Gastrocnemius medialis (tissue), 4 donors: Measurements from ENCODE around the gene NMBR. TPM values are rescaled to one million over a fixed set of nuclear protein-coding genes. Genes with fewer than 3 reads are reported as not detected.
"Not testable (repeated sequence)": the region's sequence is repeated elsewhere in the genome, so short reads cannot be mapped to it uniquely, and the experiment has no call there.

ENCODE experiments used
- ATAC-seq, 2 donors: fragments of 150-250 bp; one replicate each; pipeline ENCODE4 v1.9.1; 2016
- DNase-seq, 2 donors: peaks; one replicate each; pipeline ENCODE4 v3.0.0-alpha.2; 2019
- H3K27ac ChIP-seq, 4 donors: fragments of 200-600 bp; sonication (generic); 1 replicate in 1 of 4; 2 replicates in 3 of 4; pipeline ENCODE4 v1.5.1; 2016 to 2018; ENCODE audit warnings: mild to moderate bottlenecking in 2 of 4, moderate library complexity in 1 of 4
- H3K27me3 ChIP-seq, 3 donors: fragments of 200-600 bp; sonication (generic) in 2 of 3; 1 replicate in 1 of 3; 2 replicates in 2 of 3; pipeline versions ENCODE4 v1.5.1 to v1.6.0; 2016 to 2019; ENCODE audit warnings: mild to moderate bottlenecking in 1 of 3, moderate library complexity in 1 of 3
- H3K36me3 ChIP-seq, 2 donors: fragments of 200-600 bp; sonication (generic) in 1 of 2; one replicate each; pipeline ENCODE4 v1.5.1; 2017 to 2018
- H3K4me1 ChIP-seq, 2 donors: fragments of 200-600 bp; sonication (generic) in 1 of 2; one replicate each; pipeline ENCODE4 v1.5.1; 2016 to 2017; ENCODE audit warnings: mild to moderate bottlenecking in 2 of 2
- H3K4me3 ChIP-seq, 4 donors: fragments of 200-600 bp; sonication (generic) in 3 of 4; 1 replicate in 1 of 4; 2 replicates in 3 of 4; pipeline ENCODE4 v1.5.1; 2016 to 2019; ENCODE audit warnings: mild to moderate bottlenecking in 2 of 4
- H3K9me3 ChIP-seq, 3 donors: fragments of 200-600 bp; sonication (generic) in 2 of 3; 1 replicate in 1 of 3; 2 replicates in 2 of 3; pipeline ENCODE4 v1.5.1; 2016 to 2019
- POLR2A ChIP-seq, 2 donors: fragments of 450-650 bp; IDR thresholded peaks; one replicate each; pipeline ENCODE4 v1.6.1; 2017; ENCODE audit warnings: antibody characterized with exemption in 2 of 2, mild to moderate bottlenecking in 2 of 2, moderate library complexity in 2 of 2
- in situ Hi-C, 4 donors: fragments of 200-750 bp; cut with MboI; loops; one replicate each; pipeline versions ENCODE4 v1.15.0 to v1.8.0; 2017; ENCODE audit warnings: low sequenced_read_pairs in 4 of 4
- intact Hi-C: fragments of 100-400 bp; cut with DNase I; formaldehyde crosslinking; loops from one replicate; pipeline ENCODE4 v1.15.1; 2023; ENCODE audit warnings: low total_unique reads
- total RNA-seq, 4 donors: library from RNA; depleted of rRNA; stranded (reverse); fragments of >200 nt; gene quantifications; one replicate each; pipeline versions ENCODE4 v1.1.0 to v1.2.3, GENCODE V29; 2016
- TF ChIP-seq, protein P1 (sequence below), 5 experiments: fragments of 450-650 bp in 3 of 5; fragments of 200-600 bp in 2 of 5; sonication (generic) in 2 of 5; IDR thresholded peaks in 4 of 5; conservative IDR thresholded peaks in 1 of 5; 1 replicate in 4 of 5; 2 replicates in 1 of 5; pipeline ENCODE4 v1.5.1; 2016 to 2019; ENCODE audit warnings: antibody characterized with exemption in 5 of 5, mild to moderate bottlenecking in 3 of 5, moderate library complexity in 3 of 5

The NMBR gene
- total RNA-seq, 4 donors from 2014 or later, result 0.23 TPM; not detected in 3

DNA sequence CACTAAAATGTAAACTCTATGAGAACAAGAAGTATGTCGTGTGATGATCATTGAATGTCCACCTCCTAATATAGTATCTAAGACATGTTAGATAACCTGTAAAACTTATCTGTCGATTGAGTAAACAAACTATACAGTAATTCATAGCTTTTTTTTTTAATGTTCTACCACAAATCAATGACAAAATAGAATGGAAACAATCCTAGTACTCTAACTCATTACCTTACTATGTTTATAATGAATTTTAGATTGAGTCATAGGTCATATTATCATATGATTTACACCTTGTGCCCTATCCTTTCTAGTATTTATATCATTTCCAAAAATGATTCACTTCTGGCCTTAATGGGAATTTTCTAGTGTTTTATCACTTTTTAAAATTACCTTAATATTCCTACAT is 6.3 kb upstream of the NMBR start:
- ATAC-seq, result no peak
- intact Hi-C loops (no loop called here), in situ Hi-C loops (loop anchor here in 1 of 4 donors (25.0 kb wide), 1 partner anchor 234 kb away; no protein-coding TSS in a partner anchor)
- Histone ChIP-seq H3K4me1 (peaks cover 24 to 28% of the 10 kb centered on the region in 2 donors), H3K27me3 (no peaks in the 10 kb centered on the region), H3K9me3 (no peaks in the 10 kb centered on the region), H3K27ac (no peak overlapping the region), H3K4me3 (no peak overlapping the region), H3K36me3 (no peaks in the 10 kb centered on the region)
- TF ChIP-seq, protein P1, sequence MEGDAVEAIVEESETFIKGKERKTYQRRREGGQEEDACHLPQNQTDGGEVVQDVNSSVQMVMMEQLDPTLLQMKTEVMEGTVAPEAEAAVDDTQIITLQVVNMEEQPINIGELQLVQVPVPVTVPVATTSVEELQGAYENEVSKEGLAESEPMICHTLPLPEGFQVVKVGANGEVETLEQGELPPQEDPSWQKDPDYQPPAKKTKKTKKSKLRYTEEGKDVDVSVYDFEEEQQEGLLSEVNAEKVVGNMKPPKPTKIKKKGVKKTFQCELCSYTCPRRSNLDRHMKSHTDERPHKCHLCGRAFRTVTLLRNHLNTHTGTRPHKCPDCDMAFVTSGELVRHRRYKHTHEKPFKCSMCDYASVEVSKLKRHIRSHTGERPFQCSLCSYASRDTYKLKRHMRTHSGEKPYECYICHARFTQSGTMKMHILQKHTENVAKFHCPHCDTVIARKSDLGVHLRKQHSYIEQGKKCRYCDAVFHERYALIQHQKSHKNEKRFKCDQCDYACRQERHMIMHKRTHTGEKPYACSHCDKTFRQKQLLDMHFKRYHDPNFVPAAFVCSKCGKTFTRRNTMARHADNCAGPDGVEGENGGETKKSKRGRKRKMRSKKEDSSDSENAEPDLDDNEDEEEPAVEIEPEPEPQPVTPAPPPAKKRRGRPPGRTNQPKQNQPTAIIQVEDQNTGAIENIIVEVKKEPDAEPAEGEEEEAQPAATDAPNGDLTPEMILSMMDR (IDR thresholded peaks at IDR 0.05 in 4 of 5, conservative IDR thresholded peaks at IDR 0.05 in 1 of 5), result no peak
- no peak for TF ChIP-seq POLR2A (IDR thresholded peaks at IDR 0.05)
- no peak for DNase-seq

- peaks cover 28 to 32% of the 10 kb centered on the region in 2 donors for H3K4me1 ChIP-seq
- H3K36me3 ChIP-seq, result no peaks in the 10 kb centered on the region
- no peak overlapping the region for H3K4me3 ChIP-seq
- H3K27ac ChIP-seq, result no peak overlapping the region
- no peaks in the 10 kb centered on the region for H3K9me3 ChIP-seq
- ATAC-seq, result no peak
- TF ChIP-seq POLR2A (IDR thresholded peaks at IDR 0.05), result no peak
- TF ChIP-seq, protein P1 (IDR thresholded peaks at IDR 0.05 in 4 of 5, conservative IDR thresholded peaks at IDR 0.05 in 1 of 5), result no peak
- no peak for DNase-seq
- in situ Hi-C loops, result loop anchor here in 1 of 4 donors (25.0 kb wide), 1 partner anchor 235 kb away; no protein-coding TSS in a partner anchor
- H3K27me3 ChIP-seq, result no peaks in the 10 kb centered on the region
- intact Hi-C loops, result no loop called here
Measured at GRCh38 chr6:142152746-142153145, 5.8 kb upstream of the NMBR start.

DNA sequence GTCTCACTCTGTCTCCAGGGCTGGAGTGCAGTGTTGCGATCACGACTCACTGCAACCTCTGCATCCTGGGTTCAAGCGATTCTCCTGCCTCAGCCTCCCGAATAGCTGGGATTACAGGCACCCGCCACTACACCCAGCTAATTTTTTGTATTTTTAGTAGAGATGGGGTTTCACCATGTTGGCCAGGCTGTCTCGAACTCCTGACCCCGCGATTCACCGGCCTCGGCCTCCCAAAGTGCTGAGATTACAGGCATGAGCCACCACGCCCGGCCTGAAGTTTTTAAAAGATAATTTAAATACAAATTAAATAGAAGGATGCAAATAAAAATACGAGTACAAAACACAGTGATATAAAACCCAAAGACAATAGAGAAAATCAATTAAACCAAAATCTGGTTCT is 5.4 kb downstream of the NMBR start:
- intact Hi-C loops, H3K27me3 ChIP-seq, H3K4me1 ChIP-seq, H3K36me3 ChIP-seq, H3K4me3 ChIP-seq, DNase-seq, ATAC-seq, H3K27ac ChIP-seq, H3K9me3 ChIP-seq: not testable (repeated sequence)
- in situ Hi-C loops, result loop anchor here (10.0 to 25.0 kb wide), 3 partner anchors 63 to 246 kb away; no protein-coding TSS in a partner anchor

DNA sequence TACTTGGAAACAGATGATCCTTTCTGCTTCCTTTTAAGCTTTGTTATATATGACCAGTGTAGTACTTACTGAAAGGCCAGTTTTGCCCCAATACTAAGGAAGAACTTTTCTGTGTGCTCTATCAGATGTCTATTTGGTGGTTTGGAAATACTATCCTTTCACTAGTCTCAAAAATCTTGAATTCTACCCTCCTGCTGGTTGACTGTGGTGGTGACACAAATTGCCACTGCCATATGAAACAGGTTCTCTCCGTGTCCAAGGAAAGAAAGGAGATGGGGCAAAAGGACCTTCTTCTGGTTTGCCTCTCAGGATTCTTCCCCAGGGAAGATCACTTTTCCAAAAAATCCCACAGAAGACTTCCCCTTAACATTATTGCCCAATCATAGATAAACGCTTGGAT is 8.0 kb downstream of the NMBR start:
- no peaks in the 10 kb centered on the region for H3K4me1 ChIP-seq
- ATAC-seq, result no peak
- no peaks in the 10 kb centered on the region for H3K36me3 ChIP-seq
- in situ Hi-C loops (loop anchor here in 2 of 4 donors (25.0 kb wide), 1 partner anchor 248 kb away; no protein-coding TSS in a partner anchor), intact Hi-C loops (no loop called here)
- H3K9me3 ChIP-seq, result no peaks in the 10 kb centered on the region
- no peak overlapping the region for H3K27ac ChIP-seq
- H3K4me3 ChIP-seq, result no peak overlapping the region
- TF ChIP-seq, protein P1 (IDR thresholded peaks at IDR 0.05 in 4 of 5, conservative IDR thresholded peaks at IDR 0.05 in 1 of 5), result no peak
- TF ChIP-seq POLR2A (IDR thresholded peaks at IDR 0.05), result no peak
- DNase-seq, result no peak
- no peaks in the 10 kb centered on the region for H3K27me3 ChIP-seq

- H3K4me3 ChIP-seq, result no peak within 1 kb of the TSS
- DNase-seq (no peak), ATAC-seq (no peak)
- in situ Hi-C loops, result loop anchor here in 2 of 4 donors (25.0 kb wide), 1 partner anchor 255 kb away; no protein-coding TSS in a partner anchor
- no peaks in the 10 kb centered on the region for H3K9me3 ChIP-seq
- no peaks in the 10 kb centered on the region for H3K36me3 ChIP-seq
- intact Hi-C loops, result no loop called here
- H3K27me3 ChIP-seq, result no peaks in the 10 kb centered on the region
- TF ChIP-seq, protein P1 (IDR thresholded peaks at IDR 0.05 in 4 of 5, conservative IDR thresholded peaks at IDR 0.05 in 1 of 5), result no peak
- no peak for TF ChIP-seq POLR2A (IDR thresholded peaks at IDR 0.05)
- no peak within 1 kb of the TSS for H3K27ac ChIP-seq
- no peaks in the 10 kb centered on the region for H3K4me1 ChIP-seq
Measured at GRCh38 chr6:142132625-142133024, 14.3 kb downstream of the NMBR start, which contains the start of gene GJE1. Gene GJE1 (plus strand): TSS chr6:142132925. CDS start chr6:142133159, 234 bp downstream.
